ENCODE measurements around the gene PRTFDC1.

Gene PRTFDC1

GRCh38 chr10:24871011-24871935, 81.1 kb downstream of the PRTFDC1 start:
- H3K4me3 ChIP-seq (ENCODE audit: low read depth, low read length), result no peak overlapping the region
- no peak for TF ChIP-seq CTCF (IDR thresholded peaks at IDR 0.05; ENCODE audit: low read depth, low read length)

- no peak for TF ChIP-seq CTCF (IDR thresholded peaks at IDR 0.05; ENCODE audit: low read depth, low read length)
- no peak overlapping the region for H3K4me3 ChIP-seq (ENCODE audit: low read depth, low read length)
These were observed 82.9 kb downstream of the PRTFDC1 start for GRCh38 chr10:24869354-24870015.

- H3K4me3 ChIP-seq (ENCODE audit: low read depth, low read length), result no peak overlapping the region
- no peak for TF ChIP-seq CTCF (IDR thresholded peaks at IDR 0.05; ENCODE audit: low read depth, low read length)
These were observed 85.5 kb downstream of the PRTFDC1 start for GRCh38 chr10:24866604-24867583.

GRCh38 chr10:24865783-24866182, 86.6 kb downstream of the PRTFDC1 start:
- H3K4me3 ChIP-seq (ENCODE audit: low read depth, low read length), result no peak overlapping the region
- TF ChIP-seq CTCF (IDR thresholded peaks at IDR 0.05; ENCODE audit: low read depth, low read length), result no peak

GRCh38 chr10:24862589-24862988, 89.8 kb downstream of the PRTFDC1 start:
- no peak for TF ChIP-seq CTCF (IDR thresholded peaks at IDR 0.05; ENCODE audit: low read depth, low read length)
- no peak overlapping the region for H3K4me3 ChIP-seq (ENCODE audit: low read depth, low read length)

GRCh38 chr10:24858288-24859270, 93.8 kb downstream of the PRTFDC1 start:
- no peak overlapping the region for H3K4me3 ChIP-seq (ENCODE audit: low read depth, low read length)
- no peak for TF ChIP-seq CTCF (IDR thresholded peaks at IDR 0.05; ENCODE audit: low read depth, low read length)

All from WI38 (cell line).